HL-60 (cell line): ENCODE results near the gene TMEM9.

Source experiments
- CTCF ChIP-seq: IDR thresholded peaks from one replicate; pipeline ENCODE4 v1.5.1; 2011; ENCODE audit warnings: low read length, control low read depth, inconsistent platforms; ENCODE audit not compliant: insufficient read depth
- POLR2AphosphoS5 ChIP-seq: IDR thresholded peaks from 2 replicates; pipeline ENCODE4 v1.6.1; 2012; ENCODE audit warnings: low read depth
- SPI1 ChIP-seq: IDR thresholded peaks from 2 replicates; pipeline ENCODE4 v1.6.1; 2012; ENCODE audit warnings: low read depth, mild to moderate bottlenecking, borderline replicate concordance

GRCh38 chr1:201173736-201174135 lies 19.5 kb upstream of the TMEM9 start:
- TF ChIP-seq CTCF (no peak), POLR2AphosphoS5 (no peak), SPI1 (no peak)
